ENCODE measurements around the gene SIRT5. TPM values are rescaled to one million over a fixed set of nuclear protein-coding genes. Genes with fewer than 3 reads are reported as not detected.

The SIRT5 gene
- total RNA-seq, 1 experiment from 2014 or later = 14.3 TPM

GRCh38 chr6:13600036-13600435 is 25.6 kb downstream of the SIRT5 start:
- Histone ChIP-seq H2BK5ac (ENCODE audit: insufficient read length, low read length) (no peak overlapping the region), H3T11ph (ENCODE audit: low read length) (no peak overlapping the region), H2BK15ac (ENCODE audit: low read depth, low read length) (no peak overlapping the region), H4K20me1 (ENCODE audit: control insufficient read depth, insufficient read depth, insufficient read length) (no peaks in the 10 kb centered on the region), H2AK5ac (ENCODE audit: insufficient read length, low read length) (no peak overlapping the region), H3K4ac (ENCODE audit: low read depth, low read length) (no peak overlapping the region), H2BK12ac (ENCODE audit: insufficient read length, low read depth, low read length) (no peak overlapping the region), H3K4me2 (ENCODE audit: insufficient read depth, insufficient read length, low read length) (no peak overlapping the region), H3K4me1 (ENCODE audit: insufficient read depth, low read length) (no peaks in the 10 kb centered on the region), H3K9me3 (ENCODE audit: control insufficient read depth, low read depth, low read length) (no peaks in the 10 kb centered on the region), H3K18ac (ENCODE audit: insufficient read length, low read depth, low read length) (no peak overlapping the region), H3K27ac (ENCODE audit: insufficient read length, low read depth, low read length) (no peak overlapping the region), H2AFZ (ENCODE audit: low read length) (no peak overlapping the region), H3K14ac (ENCODE audit: insufficient read depth, low read length) (no peak overlapping the region), H3K27me3 (ENCODE audit: insufficient read depth, low read length) (no peaks in the 10 kb centered on the region), H2BK120ac (ENCODE audit: low read depth, low read length, poor library complexity, severe bottlenecking) (no peak overlapping the region), H3K56ac (ENCODE audit: insufficient read length, low read depth, low read length) (no peak overlapping the region), H2BK20ac (ENCODE audit: low read depth, low read length, poor library complexity, severe bottlenecking) (no peak overlapping the region), H3K23me2 (ENCODE audit: insufficient read length, low read depth, low read length, poor library complexity, severe bottlenecking) (no peaks in the 10 kb centered on the region), H4K8ac (replicated peaks; ENCODE audit: insufficient read length, low read depth, low read length) (no peak overlapping the region), H4K5ac (ENCODE audit: insufficient read length, low read depth, low read length) (no peak overlapping the region), H3K23ac (ENCODE audit: insufficient read length, low read depth, low read length) (no peak overlapping the region), H3K79me2 (ENCODE audit: insufficient read depth, low read length) (no peaks in the 10 kb centered on the region), H4K91ac (ENCODE audit: insufficient read length, low read depth, low read length) (no peak overlapping the region), H3K9ac (ENCODE audit: extremely low read depth, insufficient read length, low read length) (no peak overlapping the region), H3K79me1 (ENCODE audit: insufficient read depth, low read depth, low read length, poor library complexity, severe bottlenecking) (no peaks in the 10 kb centered on the region)
- DNase-seq = no peak
- no peak overlapping the region for H3K27ac Mint-ChIP-seq
- peaks cover 7 to 63% (median 58%) of the 10 kb centered on the region in 3 experiments; a peak in 6 of 7 replicates for H3K36me3 Mint-ChIP-seq (ENCODE audit: insufficient read depth in 1 of 3, low read depth in 3 of 3)
- no CpG with 5 or more reads among the region's 6 CpGs for WGBS (ENCODE audit: extremely low coverage, insufficient read length, low lambda C conversion rate)
- no peaks in the 10 kb centered on the region for H3K27me3 Mint-ChIP-seq (ENCODE audit: low read depth)
- H3K4me1 Mint-ChIP-seq = peaks cover 3 to 5% of the 10 kb centered on the region in 2 experiments; a peak in 1 of 4 replicates
- TF ChIP-seq, protein P1, sequence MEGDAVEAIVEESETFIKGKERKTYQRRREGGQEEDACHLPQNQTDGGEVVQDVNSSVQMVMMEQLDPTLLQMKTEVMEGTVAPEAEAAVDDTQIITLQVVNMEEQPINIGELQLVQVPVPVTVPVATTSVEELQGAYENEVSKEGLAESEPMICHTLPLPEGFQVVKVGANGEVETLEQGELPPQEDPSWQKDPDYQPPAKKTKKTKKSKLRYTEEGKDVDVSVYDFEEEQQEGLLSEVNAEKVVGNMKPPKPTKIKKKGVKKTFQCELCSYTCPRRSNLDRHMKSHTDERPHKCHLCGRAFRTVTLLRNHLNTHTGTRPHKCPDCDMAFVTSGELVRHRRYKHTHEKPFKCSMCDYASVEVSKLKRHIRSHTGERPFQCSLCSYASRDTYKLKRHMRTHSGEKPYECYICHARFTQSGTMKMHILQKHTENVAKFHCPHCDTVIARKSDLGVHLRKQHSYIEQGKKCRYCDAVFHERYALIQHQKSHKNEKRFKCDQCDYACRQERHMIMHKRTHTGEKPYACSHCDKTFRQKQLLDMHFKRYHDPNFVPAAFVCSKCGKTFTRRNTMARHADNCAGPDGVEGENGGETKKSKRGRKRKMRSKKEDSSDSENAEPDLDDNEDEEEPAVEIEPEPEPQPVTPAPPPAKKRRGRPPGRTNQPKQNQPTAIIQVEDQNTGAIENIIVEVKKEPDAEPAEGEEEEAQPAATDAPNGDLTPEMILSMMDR (conservative IDR thresholded peaks at IDR 0.05) = no peak
- H3K9me3 Mint-ChIP-seq = no peaks in the 10 kb centered on the region
- no peak overlapping the region for H3K4me3 Mint-ChIP-seq
